Psoas muscle (tissue), 8 donors: ENCODE results near the gene IL10RB. TPM values are rescaled to one million over a fixed set of nuclear protein-coding genes. Genes with fewer than 3 reads are reported as not detected.

ENCODE experiments used
- ATAC-seq, 4 donors: fragments of 200-7000 bp; cut with Tn5 transposase; one replicate each; pipeline ENCODE4 v1.9.1; 2020; ENCODE audit warnings: moderate library complexity in 3 of 4, mild to moderate bottlenecking in 2 of 4
- DNase-seq, 2 donors: peaks; one replicate each; pipeline ENCODE4 v3.0.0-alpha.2; 2020
- H3K27ac ChIP-seq: fragments of 200-600 bp; one replicate; pipeline ENCODE4 v1.8.0; 2022
- H3K27me3 ChIP-seq, 3 donors: fragments of 200-600 bp in 1 of 3; one replicate each; pipeline versions ENCODE4 v1.6.1 to v1.8.0; 2013 to 2022; ENCODE audit warnings: low read length in 2 of 3, mild to moderate bottlenecking in 2 of 3, moderate library complexity in 1 of 3; ENCODE audit not compliant: insufficient read depth in 3 of 3
- H3K36me3 ChIP-seq, 2 donors: fragments of 200-600 bp in 1 of 2; one replicate each; pipeline versions ENCODE4 v1.6.1 to v1.8.0; 2013 to 2022; ENCODE audit warnings: low read depth in 1 of 2, mild to moderate bottlenecking in 1 of 2, moderate library complexity in 1 of 2; ENCODE audit not compliant: insufficient read depth in 1 of 2
- H3K4me1 ChIP-seq: fragments of 200-600 bp; one replicate; pipeline ENCODE4 v1.8.0; 2022
- H3K4me3 ChIP-seq: fragments of 200-600 bp; one replicate; pipeline ENCODE4 v1.8.0; 2022; ENCODE audit warnings: mild to moderate bottlenecking
- H3K9me3 ChIP-seq: fragments of 200-600 bp; one replicate; pipeline ENCODE4 v1.8.0; 2022
- WGBS, 3 donors: extraction: QIAGEN DNeasy Blood & Tissue Kit; methylation state at CpG; one replicate each; pipeline versions ENCODE4 v1.1.6 to v1.1.7; 2013; 5-methylcytosine and 5-hydroxymethylcytosine counted together
- intact Hi-C, 2 donors: fragments of 100-400 bp; cut with DNase I; formaldehyde crosslinking; loops; one replicate each; pipeline versions ENCODE4 v1.11.0 to v1.14.2; 2022
- polyA plus RNA-seq, 3 donors: library from polyadenylated mRNA; stranded (reverse); fragments of 200-250 nt; gene quantifications; one replicate each; pipeline ENCODE4 v1.2.3, GENCODE V29; 2013
- total RNA-seq, 4 donors: library from RNA; stranded (reverse); fragmentation: NEBNext Ultra II Directional in 2 of 4; extraction: Animal tissue kit (Norgen Biotek cat#: 25700) in 2 of 4; gene quantifications; one replicate each; pipeline versions ENCODE4 v1.2.1 to v1.2.4, GENCODE V29; 2021 to 2023
- TF ChIP-seq, protein P1 (sequence below): fragments of 200-600 bp; IDR thresholded peaks from one replicate; pipeline ENCODE4 v1.8.0; 2022; ENCODE audit warnings: antibody characterized with exemption
- donor health status: healthy with polysubstance abuse.
- donor health status: DM: no; HTN: no; CAD: no; lungs with moderate emphysema.
- donor health status: Bipolar disorder and iron deficiency.
- donor health status: healthy.
- donor health status: DM: yes; HTN: yes; CAD: no.
- donor health status: DM: no; HTN: no; CAD: no.
- donor health status: DM: no; HTN: no; CAD: no.
- donor health status: DM: yes; HTN: yes; CAD: no.

The IL10RB gene
- total and polyA plus RNA-seq, 7 donors, result 4.4 to 9.3 (median 7.2) TPM

DNA sequence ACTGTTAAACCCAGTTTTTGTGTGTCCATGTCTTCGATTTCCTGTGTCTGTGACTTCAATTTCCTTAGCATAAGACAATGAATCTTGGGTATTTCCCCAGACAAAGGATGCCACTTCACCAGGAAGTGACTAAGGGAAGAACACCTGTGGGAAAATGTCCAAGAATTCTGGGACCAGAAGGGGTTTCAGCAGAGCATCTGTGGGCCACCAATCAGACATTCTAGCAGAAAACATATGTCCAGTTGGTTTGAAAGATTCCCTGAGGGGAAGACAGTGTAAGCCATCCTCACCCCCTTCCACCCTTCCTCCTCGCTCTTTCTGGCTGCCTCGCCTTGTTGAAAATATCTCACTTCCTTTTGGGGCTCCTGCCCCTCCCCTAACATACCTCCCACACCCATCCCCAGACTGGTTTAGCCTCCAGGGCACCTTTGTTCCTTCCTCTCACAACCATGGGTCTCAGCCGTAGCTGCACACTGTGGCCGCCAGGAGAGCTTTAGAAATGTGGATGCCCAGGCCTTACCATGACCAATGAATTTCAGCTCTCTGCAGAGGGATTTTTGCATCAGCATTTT lies 33.1 kb downstream of the IL10RB start:
- Histone ChIP-seq H3K27ac (no peak overlapping the region), H3K27me3 (no peaks in the 10 kb centered on the region), H3K4me1 (no peaks in the 10 kb centered on the region), H3K36me3 (peaks cover 0 to 18% of the 10 kb centered on the region in 2 donors), H3K4me3 (no peak overlapping the region), H3K9me3 (no peaks in the 10 kb centered on the region)
- no peak for ATAC-seq
- DNase-seq, result no peak
- TF ChIP-seq, protein P1, sequence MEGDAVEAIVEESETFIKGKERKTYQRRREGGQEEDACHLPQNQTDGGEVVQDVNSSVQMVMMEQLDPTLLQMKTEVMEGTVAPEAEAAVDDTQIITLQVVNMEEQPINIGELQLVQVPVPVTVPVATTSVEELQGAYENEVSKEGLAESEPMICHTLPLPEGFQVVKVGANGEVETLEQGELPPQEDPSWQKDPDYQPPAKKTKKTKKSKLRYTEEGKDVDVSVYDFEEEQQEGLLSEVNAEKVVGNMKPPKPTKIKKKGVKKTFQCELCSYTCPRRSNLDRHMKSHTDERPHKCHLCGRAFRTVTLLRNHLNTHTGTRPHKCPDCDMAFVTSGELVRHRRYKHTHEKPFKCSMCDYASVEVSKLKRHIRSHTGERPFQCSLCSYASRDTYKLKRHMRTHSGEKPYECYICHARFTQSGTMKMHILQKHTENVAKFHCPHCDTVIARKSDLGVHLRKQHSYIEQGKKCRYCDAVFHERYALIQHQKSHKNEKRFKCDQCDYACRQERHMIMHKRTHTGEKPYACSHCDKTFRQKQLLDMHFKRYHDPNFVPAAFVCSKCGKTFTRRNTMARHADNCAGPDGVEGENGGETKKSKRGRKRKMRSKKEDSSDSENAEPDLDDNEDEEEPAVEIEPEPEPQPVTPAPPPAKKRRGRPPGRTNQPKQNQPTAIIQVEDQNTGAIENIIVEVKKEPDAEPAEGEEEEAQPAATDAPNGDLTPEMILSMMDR, result no peak
- WGBS, 3 donors, result 68 to 71% (median 71%) methylated on average over 5 of the region's 5 CpGs
- intact Hi-C loops, result no loop called here

GRCh38 chr21:33300701-33301631 lies 34.8 kb downstream of the IL10RB start:
- Histone ChIP-seq H3K27me3 (no peaks in the 10 kb centered on the region), H3K4me1 (no peaks in the 10 kb centered on the region), H3K36me3 (peaks cover 0 to 13% of the 10 kb centered on the region in 2 donors), H3K9me3 (no peaks in the 10 kb centered on the region), H3K27ac (peak overlapping the region; percentile 48), H3K4me3 (no peak overlapping the region)
- DNase-seq, result no peak
- no peak for ATAC-seq
- intact Hi-C loops, result no loop called here
- TF ChIP-seq, protein P1, result no peak
- 57 to 59% (median 57%) methylated on average over 10 of the region's 10 CpGs for WGBS, 3 donors

DNA sequence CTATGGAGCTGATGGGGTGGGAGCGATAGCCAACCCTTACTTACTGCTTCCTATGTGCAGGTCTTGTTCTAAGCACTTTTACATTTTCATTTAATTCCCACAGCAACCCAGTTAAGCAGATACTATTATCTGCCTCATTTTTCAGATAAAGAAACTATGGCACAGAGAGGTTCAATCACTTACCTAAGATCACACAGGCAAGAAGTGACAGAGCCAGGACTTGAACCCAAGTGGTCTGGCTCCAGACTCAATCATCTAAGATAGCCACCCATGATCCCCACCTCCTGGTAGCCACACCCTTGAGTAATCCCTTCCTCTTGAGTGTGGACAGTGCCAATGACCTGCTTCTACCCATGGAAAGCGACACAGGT lies 35.5 kb downstream of the IL10RB start:
- H3K36me3 ChIP-seq, result peaks cover 0 to 6% of the 10 kb centered on the region in 2 donors
- H3K9me3 ChIP-seq, result no peaks in the 10 kb centered on the region
- TF ChIP-seq, protein P1, result no peak
- no peak overlapping the region for H3K4me3 ChIP-seq
- H3K27ac ChIP-seq, result peak overlapping the region; percentile 48
- no peaks in the 10 kb centered on the region for H3K27me3 ChIP-seq
- intact Hi-C loops, result no loop called here
- ATAC-seq (no peak), DNase-seq (no peak)
- no peaks in the 10 kb centered on the region for H3K4me1 ChIP-seq
- WGBS, 3 donors, result 77 to 92% (median 88%) methylated on average over 2 of the region's 2 CpGs

- DNase-seq, result no peak
- ATAC-seq, result no peak
- Histone ChIP-seq H3K4me1 (no peaks in the 10 kb centered on the region), H3K27ac (no peak overlapping the region), H3K36me3 (peaks cover 0 to 2% of the 10 kb centered on the region in 2 donors), H3K4me3 (no peak overlapping the region), H3K27me3 (no peaks in the 10 kb centered on the region), H3K9me3 (no peaks in the 10 kb centered on the region)
- 80 to 93% (median 92%) methylated on average over 7 of the region's 7 CpGs for WGBS, 3 donors
- intact Hi-C loops, result no loop called here
- TF ChIP-seq, protein P1, result no peak
Observed at GRCh38 chr21:33302055-33302454, 35.9 kb downstream of the IL10RB start.
